Umbilical cord (tissue), 1 donor: ENCODE measurements around the gene SSR1. TPM values are rescaled to one million over a fixed set of nuclear protein-coding genes. Genes with fewer than 3 reads are reported as not detected.

Experiments used
- total RNA-seq: library from RNA; depleted of rRNA; stranded (reverse); fragments of >200 nt; gene quantifications from one replicate; pipeline ENCODE4 v1.2.3, GENCODE V29; 2014; ENCODE audit warnings: low replicate concordance; ENCODE audit not compliant: insufficient read depth

The SSR1 gene
- total RNA-seq, 1 donor from 2014 or later = 62.4 TPM

Other genes starting within 250 kb of the SSR1 start
- 13.2 TPM for gene RREB1, start 205.2 kb downstream of the SSR1 start, total RNA-seq
- 2.6 TPM for gene CAGE1, start 76.5 kb upstream of the SSR1 start, total RNA-seq
- gene RIOK1, start 76.6 kb upstream of the SSR1 start, total RNA-seq = 11.3 TPM
- 74.9 TPM for gene DSP, start 228.5 kb upstream of the SSR1 start, total RNA-seq